KMS-11 (cell line): ENCODE data around the gene CDKN1C.

Source experiments
- H2AFZ ChIP-seq: fragments of 200-600 bp; sonication (generic); 2 replicates; pipeline ENCODE4 v1.6.1; 2016; ENCODE audit warnings: antibody characterized with exemption, mixed run types, low read depth
- H3K27ac ChIP-seq: fragments of 200-600 bp; sonication (generic); 2 replicates; pipeline ENCODE4 v1.6.1; 2016; ENCODE audit warnings: mild to moderate bottlenecking, mixed run types
- H3K27me3 ChIP-seq: fragments of 200-600 bp; sonication (generic); 2 replicates; pipeline ENCODE4 v1.6.1; 2017; ENCODE audit warnings: mild to moderate bottlenecking, low read depth, mixed run types, moderate library complexity; ENCODE audit not compliant: insufficient read depth
- H3K36me3 ChIP-seq: fragments of 200-600 bp; sonication (generic); 2 replicates; pipeline ENCODE4 v1.6.1; 2017; ENCODE audit warnings: mild to moderate bottlenecking, mixed run types; ENCODE audit not compliant: insufficient read depth
- H3K4me1 ChIP-seq: fragments of 200-600 bp; sonication (generic); 2 replicates; pipeline ENCODE4 v1.6.1; 2016; ENCODE audit warnings: mild to moderate bottlenecking, low read depth, mixed run types; ENCODE audit not compliant: poor library complexity, severe bottlenecking
- H3K4me2 ChIP-seq: fragments of 200-600 bp; sonication (generic); 2 replicates; pipeline ENCODE4 v1.7.0; 2016; ENCODE audit warnings: mild to moderate bottlenecking, mixed run types
- H3K4me3 ChIP-seq: fragments of 200-600 bp; sonication (generic); IDR thresholded peaks from 2 replicates; pipeline ENCODE4 v1.6.1; 2017; ENCODE audit warnings: low read depth, low read length, mixed read lengths; ENCODE audit not compliant: insufficient read depth
- H3K79me2 ChIP-seq: fragments of 200-600 bp; sonication (generic); 2 replicates; pipeline ENCODE4 v1.6.1; 2016; ENCODE audit warnings: low read depth, mixed run types; ENCODE audit not compliant: insufficient read depth
- H3K9ac ChIP-seq: fragments of 200-600 bp; sonication (generic); 2 replicates; pipeline ENCODE4 v1.6.1; 2016; ENCODE audit warnings: mild to moderate bottlenecking, mixed run types
- H4K20me1 ChIP-seq: fragments of 200-600 bp; sonication (generic); 2 replicates; pipeline ENCODE4 v1.6.1; 2016; ENCODE audit warnings: mild to moderate bottlenecking, mixed run types; ENCODE audit not compliant: insufficient read depth
- TF ChIP-seq, protein P1 (sequence below): fragments of 200-600 bp; sonication (generic); conservative IDR thresholded peaks from 2 replicates; pipeline ENCODE4 v1.6.1; 2017; ENCODE audit warnings: low read depth, mild to moderate bottlenecking, antibody characterized with exemption, low read length, moderate library complexity, mixed read lengths

CDKN1C gene

DNA sequence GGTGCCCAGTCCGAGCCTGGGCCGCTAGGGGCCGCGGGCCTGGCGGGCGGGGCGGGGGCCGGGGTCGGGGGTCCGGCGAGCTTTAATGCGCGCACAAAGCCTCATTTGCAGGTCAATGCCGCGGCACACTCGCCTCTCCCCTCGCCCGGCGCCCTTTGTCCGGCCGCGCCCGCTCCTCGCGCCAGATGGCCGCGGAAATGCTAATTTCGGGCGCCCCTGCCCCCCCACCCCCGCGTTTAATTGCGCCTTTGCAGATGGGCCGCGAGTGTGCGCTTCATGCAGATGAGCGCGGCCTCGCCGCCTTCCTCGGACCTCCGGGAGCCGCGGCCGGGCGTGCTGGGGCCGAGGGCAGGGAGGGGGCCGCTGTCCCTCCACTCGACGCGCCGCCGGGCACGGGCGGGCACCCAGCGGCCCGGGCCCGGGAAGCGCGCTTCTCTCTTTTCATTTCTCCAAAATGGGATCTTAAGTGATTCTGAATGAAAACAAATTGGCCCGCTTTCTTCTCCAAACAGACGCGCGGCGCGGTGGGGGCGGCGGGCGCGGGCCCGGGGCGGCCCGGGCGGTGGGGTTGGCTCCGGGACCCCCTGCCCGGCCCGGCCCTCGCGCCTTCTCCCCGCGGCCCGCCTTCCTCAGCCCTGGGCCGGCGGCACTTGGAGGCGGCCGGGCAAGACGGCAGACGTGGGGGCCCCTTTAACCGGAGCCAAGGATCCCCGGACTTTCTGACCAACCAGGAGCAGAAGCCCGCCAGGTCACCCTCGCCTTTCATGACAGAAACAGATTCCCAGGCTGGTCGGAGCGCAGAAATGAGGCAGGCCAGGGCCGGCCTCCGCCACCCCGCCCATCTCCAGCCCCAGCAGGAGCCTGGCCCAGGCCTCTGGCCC is 22.9 kb downstream of the CDKN1C start:
- Histone ChIP-seq H4K20me1 (no peaks in the 10 kb centered on the region), H3K4me2 (no peak overlapping the region), H3K9ac (no peak overlapping the region), H3K36me3 (no peaks in the 10 kb centered on the region), H2AFZ (no peak overlapping the region), H3K4me3 (no peak overlapping the region), H3K4me1 (no peaks in the 10 kb centered on the region), H3K27me3 (peaks cover 3% of the 10 kb centered on the region; the same call in 1 of the 2 replicates), H3K79me2 (no peaks in the 10 kb centered on the region), H3K27ac (no peak overlapping the region)
- TF ChIP-seq, protein P1, sequence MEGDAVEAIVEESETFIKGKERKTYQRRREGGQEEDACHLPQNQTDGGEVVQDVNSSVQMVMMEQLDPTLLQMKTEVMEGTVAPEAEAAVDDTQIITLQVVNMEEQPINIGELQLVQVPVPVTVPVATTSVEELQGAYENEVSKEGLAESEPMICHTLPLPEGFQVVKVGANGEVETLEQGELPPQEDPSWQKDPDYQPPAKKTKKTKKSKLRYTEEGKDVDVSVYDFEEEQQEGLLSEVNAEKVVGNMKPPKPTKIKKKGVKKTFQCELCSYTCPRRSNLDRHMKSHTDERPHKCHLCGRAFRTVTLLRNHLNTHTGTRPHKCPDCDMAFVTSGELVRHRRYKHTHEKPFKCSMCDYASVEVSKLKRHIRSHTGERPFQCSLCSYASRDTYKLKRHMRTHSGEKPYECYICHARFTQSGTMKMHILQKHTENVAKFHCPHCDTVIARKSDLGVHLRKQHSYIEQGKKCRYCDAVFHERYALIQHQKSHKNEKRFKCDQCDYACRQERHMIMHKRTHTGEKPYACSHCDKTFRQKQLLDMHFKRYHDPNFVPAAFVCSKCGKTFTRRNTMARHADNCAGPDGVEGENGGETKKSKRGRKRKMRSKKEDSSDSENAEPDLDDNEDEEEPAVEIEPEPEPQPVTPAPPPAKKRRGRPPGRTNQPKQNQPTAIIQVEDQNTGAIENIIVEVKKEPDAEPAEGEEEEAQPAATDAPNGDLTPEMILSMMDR = no peak

DNA sequence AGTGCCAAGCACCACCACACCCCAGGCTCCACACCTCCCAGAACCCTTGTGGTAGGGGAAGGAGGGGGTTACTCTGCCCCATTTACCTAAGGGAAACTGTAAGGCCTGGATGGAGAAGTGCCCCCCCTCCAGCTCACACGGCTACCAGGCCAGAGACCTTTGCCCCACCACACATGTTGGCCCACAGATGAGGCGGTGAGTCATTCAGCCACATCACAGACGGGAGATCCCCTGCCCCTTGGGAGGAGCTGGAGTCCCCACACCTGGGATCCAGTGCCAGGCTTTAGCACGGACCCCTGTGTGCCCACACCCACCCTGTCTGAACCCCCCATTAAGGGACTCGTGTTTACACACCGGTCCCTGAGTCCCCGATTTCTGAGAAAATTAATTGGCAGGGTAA is 24.9 kb downstream of the CDKN1C start:
- Histone ChIP-seq H3K36me3 (no peaks in the 10 kb centered on the region), H3K4me3 (no peak overlapping the region), H3K4me2 (no peak overlapping the region), H3K27me3 (peaks cover 3% of the 10 kb centered on the region; the same call in 1 of the 2 replicates), H3K9ac (no peak overlapping the region), H3K4me1 (no peaks in the 10 kb centered on the region), H3K27ac (no peak overlapping the region), H4K20me1 (no peaks in the 10 kb centered on the region), H2AFZ (no peak overlapping the region), H3K79me2 (no peaks in the 10 kb centered on the region)
- TF ChIP-seq, protein P1 = no peak

DNA sequence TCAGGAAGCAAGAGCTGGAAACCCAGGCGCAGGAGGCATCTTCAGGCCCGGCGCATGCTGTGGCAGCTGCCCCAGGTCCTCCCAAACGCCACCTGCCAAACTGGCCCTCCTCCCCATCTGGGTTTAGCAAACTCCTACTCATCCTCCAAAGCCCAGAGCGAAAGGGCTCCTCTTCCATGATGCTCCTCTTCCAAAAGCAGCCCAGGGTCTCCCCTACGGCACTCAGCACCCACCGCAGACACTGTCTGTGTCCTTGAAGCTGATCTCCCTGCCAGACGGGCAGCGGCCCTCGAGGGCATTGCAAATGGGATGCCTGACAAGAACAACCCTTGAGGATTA is 25.9 kb downstream of the CDKN1C start:
- H3K36me3 ChIP-seq = no peaks in the 10 kb centered on the region
- H3K4me1 ChIP-seq = no peaks in the 10 kb centered on the region
- H3K9ac ChIP-seq = no peak overlapping the region
- H3K27ac ChIP-seq = no peak overlapping the region
- H3K4me3 ChIP-seq = no peak overlapping the region
- H3K27me3 ChIP-seq = peaks cover 3% of the 10 kb centered on the region; the same call in 1 of the 2 replicates
- H4K20me1 ChIP-seq = no peaks in the 10 kb centered on the region
- TF ChIP-seq, protein P1 = no peak
- no peaks in the 10 kb centered on the region for H3K79me2 ChIP-seq
- no peak overlapping the region for H2AFZ ChIP-seq
- no peak overlapping the region for H3K4me2 ChIP-seq

DNA sequence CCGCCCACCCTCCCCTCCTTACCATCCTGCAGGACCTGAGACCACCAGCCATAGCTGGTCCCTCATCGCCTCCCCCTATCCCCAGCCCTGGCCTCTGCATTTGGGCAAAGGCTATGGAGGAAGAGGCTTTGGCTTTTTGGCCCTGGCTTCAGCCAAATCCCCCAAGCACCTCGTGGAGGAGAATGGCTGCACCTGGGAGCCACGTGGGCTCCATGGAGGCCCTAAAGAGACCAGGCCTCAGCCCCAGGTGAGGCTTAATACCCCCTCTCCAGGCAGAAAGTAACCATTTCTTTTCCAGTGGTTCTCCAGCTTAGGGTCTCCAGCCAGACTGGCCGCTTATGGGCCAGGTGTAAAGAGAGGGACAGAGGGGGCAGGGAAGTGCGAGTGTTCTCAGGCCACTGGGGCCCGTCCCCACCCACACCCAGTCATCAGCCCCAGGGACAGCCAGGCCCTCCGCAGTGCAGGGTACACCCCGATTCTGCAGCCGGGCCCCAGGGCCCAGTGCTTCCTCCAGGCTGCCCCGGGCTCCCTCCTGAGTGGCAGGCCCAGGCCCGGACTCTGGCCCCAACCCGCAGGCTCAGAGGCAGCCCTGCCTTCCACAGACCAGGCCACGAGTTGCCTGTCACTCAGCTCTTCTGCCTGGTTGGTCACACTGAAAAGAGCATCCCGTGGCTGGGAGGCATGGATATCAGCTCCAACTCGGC is 26.4 kb downstream of the CDKN1C start:
- Histone ChIP-seq H3K4me3 (no peak overlapping the region), H3K27me3 (peaks cover 3% of the 10 kb centered on the region; the same call in 1 of the 2 replicates), H3K79me2 (no peaks in the 10 kb centered on the region), H2AFZ (no peak overlapping the region), H3K4me2 (no peak overlapping the region), H3K27ac (no peak overlapping the region), H3K4me1 (no peaks in the 10 kb centered on the region), H4K20me1 (no peaks in the 10 kb centered on the region), H3K36me3 (no peaks in the 10 kb centered on the region), H3K9ac (no peak overlapping the region)
- TF ChIP-seq, protein P1 = no peak
